Measurements from ENCODE around the gene OR1D5. TPM values are rescaled to one million over a fixed set of nuclear protein-coding genes. Genes with fewer than 3 reads are reported as not detected.

Gene OR1D5
- total RNA-seq, 3 donors from 2014 or later = not detected

DNA sequence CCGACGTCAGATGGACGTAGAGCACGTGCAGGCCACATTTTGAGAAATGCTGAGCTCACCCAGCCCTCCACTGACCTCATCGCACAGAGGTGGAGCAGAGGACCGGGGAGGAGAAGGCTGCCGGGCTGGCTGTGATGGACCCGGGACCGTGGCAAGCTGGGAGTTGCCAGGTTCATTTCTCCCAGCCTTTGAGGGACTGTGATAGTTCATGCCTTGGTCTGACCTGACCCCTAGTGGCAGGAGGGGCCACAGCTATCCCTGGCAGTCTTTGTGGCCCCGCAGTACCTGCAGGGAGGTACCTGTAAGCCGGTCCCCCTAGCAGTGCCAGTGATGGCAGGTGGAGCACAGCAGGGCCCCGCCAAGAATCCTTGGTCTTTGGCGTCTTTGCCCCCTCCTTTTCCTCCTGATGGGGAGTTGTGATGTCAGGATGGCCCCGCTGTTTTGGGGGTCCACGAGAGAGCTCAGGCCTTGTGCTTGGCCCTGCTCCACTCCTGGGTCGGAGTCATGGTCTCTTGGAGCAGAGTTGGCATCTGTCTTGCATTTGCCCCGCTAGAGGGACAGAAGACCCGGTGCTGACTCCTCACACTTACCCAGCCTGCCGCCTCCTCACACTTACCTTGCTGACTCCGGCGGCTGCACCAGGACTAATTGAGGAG, 50.4 kb downstream of the OR1D5 start:
- Histone ChIP-seq H3K9me3 (no peaks in the 10 kb centered on the region), H3K36me3 (ENCODE audit: low read depth) (no peaks in the 10 kb centered on the region), H3K4me1 (ENCODE audit: low read depth) (peaks cover 4% of the 10 kb centered on the region), H3K4me3 (no peak overlapping the region)
- intact Hi-C loops (cut with DNase I, micrococcal nuclease) = loop anchor here (5.0 to 10.0 kb wide), 3 partner anchors 166 to 188 kb away; no protein-coding TSS in a partner anchor
- DNase-seq (peak in 2 of 3 donors; percentile 73 to 78), ATAC-seq (peak; percentile 78)
- TF ChIP-seq, protein P1, sequence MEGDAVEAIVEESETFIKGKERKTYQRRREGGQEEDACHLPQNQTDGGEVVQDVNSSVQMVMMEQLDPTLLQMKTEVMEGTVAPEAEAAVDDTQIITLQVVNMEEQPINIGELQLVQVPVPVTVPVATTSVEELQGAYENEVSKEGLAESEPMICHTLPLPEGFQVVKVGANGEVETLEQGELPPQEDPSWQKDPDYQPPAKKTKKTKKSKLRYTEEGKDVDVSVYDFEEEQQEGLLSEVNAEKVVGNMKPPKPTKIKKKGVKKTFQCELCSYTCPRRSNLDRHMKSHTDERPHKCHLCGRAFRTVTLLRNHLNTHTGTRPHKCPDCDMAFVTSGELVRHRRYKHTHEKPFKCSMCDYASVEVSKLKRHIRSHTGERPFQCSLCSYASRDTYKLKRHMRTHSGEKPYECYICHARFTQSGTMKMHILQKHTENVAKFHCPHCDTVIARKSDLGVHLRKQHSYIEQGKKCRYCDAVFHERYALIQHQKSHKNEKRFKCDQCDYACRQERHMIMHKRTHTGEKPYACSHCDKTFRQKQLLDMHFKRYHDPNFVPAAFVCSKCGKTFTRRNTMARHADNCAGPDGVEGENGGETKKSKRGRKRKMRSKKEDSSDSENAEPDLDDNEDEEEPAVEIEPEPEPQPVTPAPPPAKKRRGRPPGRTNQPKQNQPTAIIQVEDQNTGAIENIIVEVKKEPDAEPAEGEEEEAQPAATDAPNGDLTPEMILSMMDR (IDR thresholded peaks at IDR 0.05) = peak; percentile 52

Other genes starting within 250 kb of the OR1D5 start
- not detected for gene OR1D2, start 40.8 kb upstream of the OR1D5 start, total RNA-seq
- not detected for gene OR1G1, start 63.9 kb upstream of the OR1D5 start, total RNA-seq
- gene OR1A2, start 133.9 kb upstream of the OR1D5 start, total RNA-seq = not detected
- not detected for gene OR1A1, start 144.1 kb upstream of the OR1D5 start, total RNA-seq
- under 1 TPM in 1 of 3 donors, not detected in 2; 0.32 TPM for gene OR3A1, start 234.8 kb upstream of the OR1D5 start, total RNA-seq